ENCODE data around the gene PRUNE2.
"Not testable (repeated sequence)": the region's sequence is repeated elsewhere in the genome, so short reads cannot be mapped to it uniquely, and the experiment has no call there.

Gene PRUNE2, protein sequence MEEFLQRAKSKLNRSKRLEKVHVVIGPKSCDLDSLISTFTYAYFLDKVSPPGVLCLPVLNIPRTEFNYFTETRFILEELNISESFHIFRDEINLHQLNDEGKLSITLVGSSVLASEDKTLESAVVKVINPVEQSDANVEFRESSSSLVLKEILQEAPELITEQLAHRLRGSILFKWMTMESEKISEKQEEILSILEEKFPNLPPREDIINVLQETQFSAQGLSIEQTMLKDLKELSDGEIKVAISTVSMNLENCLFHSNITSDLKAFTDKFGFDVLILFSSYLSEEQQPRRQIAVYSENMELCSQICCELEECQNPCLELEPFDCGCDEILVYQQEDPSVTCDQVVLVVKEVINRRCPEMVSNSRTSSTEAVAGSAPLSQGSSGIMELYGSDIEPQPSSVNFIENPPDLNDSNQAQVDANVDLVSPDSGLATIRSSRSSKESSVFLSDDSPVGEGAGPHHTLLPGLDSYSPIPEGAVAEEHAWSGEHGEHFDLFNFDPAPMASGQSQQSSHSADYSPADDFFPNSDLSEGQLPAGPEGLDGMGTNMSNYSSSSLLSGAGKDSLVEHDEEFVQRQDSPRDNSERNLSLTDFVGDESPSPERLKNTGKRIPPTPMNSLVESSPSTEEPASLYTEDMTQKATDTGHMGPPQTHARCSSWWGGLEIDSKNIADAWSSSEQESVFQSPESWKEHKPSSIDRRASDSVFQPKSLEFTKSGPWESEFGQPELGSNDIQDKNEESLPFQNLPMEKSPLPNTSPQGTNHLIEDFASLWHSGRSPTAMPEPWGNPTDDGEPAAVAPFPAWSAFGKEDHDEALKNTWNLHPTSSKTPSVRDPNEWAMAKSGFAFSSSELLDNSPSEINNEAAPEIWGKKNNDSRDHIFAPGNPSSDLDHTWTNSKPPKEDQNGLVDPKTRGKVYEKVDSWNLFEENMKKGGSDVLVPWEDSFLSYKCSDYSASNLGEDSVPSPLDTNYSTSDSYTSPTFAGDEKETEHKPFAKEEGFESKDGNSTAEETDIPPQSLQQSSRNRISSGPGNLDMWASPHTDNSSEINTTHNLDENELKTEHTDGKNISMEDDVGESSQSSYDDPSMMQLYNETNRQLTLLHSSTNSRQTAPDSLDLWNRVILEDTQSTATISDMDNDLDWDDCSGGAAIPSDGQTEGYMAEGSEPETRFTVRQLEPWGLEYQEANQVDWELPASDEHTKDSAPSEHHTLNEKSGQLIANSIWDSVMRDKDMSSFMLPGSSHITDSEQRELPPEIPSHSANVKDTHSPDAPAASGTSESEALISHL (N-terminal part only)

DNA sequence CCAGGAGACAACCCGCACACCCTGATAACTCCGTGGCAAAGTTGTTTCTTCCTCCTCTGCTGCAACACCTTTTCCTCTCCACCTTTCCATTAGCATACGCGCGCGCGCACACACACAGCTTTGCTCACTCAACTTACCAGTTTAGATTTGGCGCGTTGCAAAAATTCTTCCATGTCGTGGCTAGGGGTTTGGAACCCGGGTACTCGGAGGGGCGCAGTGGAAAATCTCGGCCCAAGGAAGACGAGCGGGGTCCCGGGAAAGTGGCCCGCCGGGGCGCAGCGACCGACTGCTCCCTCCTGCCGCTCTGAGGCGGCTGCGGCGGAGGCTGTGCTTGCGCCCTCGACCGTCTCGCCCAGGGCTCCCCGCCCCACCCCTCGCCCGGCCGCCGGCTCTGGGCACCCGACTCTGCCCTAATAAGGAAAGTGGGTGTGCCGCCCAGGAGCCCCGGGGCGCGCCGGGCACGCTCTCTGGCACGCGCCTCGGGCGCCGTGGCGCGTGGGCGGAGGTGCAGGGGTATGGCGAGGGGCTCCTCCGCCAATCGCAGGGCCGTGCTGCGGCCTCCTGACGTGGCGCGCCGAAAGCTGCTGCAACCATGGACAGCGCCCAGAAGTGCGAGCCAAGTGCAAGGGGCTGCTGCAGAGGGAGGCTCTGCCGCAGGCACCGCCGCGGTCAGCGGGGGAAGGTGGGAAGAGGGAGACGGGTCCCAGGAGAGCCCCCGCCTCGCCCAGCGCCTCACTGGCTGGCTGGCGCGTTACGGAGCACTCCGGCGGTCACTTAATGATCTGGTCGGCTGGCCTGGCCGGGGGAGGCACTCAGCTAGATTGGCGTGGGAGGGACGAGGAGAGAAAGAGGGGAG is at the start of gene PRUNE2:
Gene PRUNE2, minus strand, starts transcription at position 324 of the 856 bp plus-strand sequence. Its CDS starts 151 bp downstream, at position 173.
- DNase-seq (ENCODE audit: low spot score): no peak

DNA sequence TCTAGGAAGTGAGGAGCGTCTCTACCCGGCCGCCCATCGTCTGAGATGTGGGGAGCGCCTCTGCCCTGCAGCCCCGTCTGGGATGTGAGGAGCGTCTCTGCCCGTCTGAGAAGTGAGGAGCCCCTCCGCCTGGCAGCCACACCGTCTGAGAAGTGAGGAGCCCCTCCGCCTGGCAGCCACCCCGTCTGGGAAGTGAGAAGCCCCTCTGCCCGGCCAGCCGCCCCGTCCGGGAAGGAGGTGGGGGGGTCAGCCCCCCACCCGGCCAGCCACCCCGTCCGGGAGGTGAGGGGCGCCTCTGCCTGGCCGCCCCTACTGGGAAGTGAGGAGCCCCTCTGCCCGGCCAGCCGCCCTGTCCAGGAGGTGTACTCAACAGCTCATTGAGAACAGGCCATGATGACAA is 49.5 kb upstream of the PRUNE2 start:
- DNase-seq (ENCODE audit: low spot score): not testable (repeated sequence)

- DNase-seq (ENCODE audit: low spot score): no peak
These were observed 44.0 kb upstream of the PRUNE2 start for GRCh38 chr9:76949865-76950264.

DNA sequence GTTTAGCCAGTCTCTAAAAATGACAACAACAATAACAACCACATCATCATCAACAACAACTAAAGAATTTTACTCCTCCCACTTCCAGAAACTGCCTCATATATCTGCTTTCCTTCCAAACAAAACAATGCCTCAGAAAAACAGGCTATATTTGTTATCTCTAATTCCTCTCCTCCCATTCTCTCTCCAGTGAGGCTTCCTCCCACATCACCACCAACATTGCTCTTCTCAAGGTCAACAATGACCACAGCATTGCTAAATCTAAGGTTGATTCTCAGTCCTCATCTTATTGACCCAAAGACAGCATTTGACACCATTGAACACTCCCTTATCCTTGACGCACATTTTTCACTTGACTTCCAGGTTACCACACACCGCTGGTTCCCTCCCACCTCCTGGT is 38.1 kb upstream of the PRUNE2 start:
- DNase-seq (ENCODE audit: low spot score): no peak

DNA sequence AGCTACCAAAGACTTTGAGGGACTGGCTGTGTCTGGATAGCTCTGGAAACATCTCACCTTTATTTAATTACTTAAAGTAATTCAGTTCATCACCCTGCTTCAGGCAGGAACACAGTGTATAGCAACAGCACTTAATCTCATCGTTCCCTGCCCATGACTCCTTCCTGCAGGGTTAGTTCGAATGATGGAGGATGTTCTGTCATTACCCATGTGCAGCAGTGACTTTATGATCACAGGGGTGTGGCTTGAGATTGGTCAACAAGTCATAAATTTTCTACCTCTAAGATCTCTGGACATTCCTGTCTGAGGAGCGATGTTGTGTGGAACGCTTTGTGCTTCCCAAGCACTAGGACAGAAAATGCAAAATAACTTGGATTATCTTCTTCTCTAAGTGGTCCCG is 37.1 kb upstream of the PRUNE2 start:
- DNase-seq (ENCODE audit: low spot score): no peak

GRCh38 chr9:76932757-76933156 is 26.8 kb upstream of the PRUNE2 start:
- DNase-seq (ENCODE audit: low spot score): no peak

DNA sequence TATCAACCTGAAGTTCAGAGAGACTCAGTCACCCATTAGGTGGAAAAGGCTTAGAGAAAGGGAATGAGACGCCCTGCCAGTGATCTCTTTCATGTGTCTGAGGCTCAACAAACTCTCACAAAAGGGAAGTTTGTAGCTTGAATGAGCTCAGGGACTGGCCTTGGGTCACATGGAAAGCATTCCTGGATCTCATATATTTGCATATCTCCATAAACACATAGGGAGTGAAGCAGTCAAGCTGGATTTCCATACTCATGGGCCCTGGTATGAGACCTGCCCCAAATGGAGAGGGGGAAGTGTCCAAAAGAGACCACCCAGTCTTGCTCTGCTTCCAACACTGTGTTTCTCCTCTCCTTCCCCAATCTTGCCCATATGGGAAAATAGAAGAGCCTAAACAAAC is 26.4 kb upstream of the PRUNE2 start:
- no peak for DNase-seq (ENCODE audit: low spot score)

DNA sequence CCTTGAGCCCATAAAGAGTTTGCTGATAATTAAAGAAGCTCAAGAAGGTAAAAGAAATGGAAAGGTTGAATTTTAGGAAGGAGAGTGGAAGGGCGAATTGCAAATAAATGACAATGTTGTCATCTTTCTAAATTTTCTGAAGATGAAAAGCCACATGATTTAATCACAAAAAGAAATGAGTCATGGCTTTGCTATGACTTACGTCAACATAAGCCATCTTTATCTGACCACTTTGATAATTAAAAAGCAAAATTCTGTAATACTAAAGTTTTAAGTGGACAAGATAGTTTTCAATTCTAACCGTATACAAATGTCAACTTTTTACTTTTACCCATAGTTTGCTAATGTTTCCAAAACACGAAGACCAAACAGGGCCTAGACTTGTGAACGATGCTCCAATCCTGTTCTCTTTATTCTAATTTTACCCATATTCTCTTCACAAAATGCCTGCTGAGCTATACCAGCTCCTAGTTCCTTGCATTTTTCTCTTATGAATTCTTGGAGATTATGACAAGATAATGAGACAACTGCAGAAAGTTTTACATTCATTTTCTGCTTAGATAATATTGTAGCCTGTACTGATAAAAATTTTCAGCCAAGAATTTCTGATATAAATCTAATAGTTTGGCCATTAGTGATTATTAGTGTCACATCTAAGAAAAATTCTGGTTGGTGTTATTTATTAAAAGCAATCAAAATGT is 21.8 kb upstream of the PRUNE2 start:
- no peak for DNase-seq (ENCODE audit: low spot score)

DNA sequence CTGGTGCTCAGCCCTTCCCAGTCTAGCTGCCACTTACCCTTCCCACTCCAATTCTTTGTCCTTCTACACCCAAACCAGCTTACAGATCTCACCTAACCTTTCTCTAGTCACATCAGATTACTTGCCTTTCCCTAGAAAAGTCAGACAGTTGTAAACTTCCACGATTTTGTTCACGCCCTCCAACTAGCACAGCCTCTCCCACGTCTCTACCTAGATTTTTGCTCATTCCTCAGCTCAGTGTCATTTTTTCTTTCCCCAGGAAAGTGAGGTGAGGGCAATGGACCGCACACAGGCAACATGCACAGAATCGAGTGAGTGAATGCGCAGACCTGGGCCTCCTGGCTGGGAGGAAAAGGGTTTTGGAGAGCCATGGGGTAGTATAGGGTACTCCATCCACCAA is 20.9 kb upstream of the PRUNE2 start:
- DNase-seq (ENCODE audit: low spot score): no peak

- no peak for DNase-seq (ENCODE audit: low spot score)
These were observed 20.4 kb upstream of the PRUNE2 start for GRCh38 chr9:76926324-76926741.

DNA sequence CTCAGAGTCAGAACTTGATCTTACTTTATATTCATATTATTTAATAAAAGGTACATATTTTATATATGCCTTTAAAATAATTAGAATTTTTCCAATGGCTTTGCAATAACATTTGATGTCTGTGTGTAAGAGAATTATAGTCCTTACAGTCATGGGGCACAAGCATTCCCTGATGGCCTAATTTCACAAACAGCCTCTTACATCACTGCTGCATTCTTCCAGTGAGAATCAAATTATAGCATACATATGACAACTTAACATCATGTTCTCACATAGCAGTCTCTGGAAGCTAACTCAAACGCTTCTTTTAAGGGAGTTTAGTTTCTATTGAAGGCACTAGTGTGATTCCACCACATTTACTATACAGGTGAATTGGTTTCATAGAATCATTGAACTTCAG is 15.3 kb upstream of the PRUNE2 start:
- no peak for DNase-seq (ENCODE audit: low spot score)

DNA sequence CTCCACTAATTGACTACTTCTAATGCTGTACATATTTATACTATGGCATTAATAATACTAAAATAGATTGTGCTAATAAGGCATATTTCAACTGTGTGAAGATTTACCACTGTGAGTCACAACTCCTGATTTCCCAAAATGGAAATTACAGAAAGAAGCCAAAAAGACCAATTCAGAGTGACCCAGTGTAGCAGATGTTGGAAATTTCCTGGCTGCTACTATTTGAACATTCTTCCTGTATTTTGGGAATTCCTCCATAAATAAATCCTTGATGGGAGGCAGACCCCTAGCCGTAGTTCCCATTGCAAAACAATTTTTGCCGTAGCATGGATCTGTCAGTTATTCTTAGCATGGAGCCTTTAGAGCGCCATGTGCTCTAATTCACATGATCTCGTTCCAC is 11.4 kb upstream of the PRUNE2 start:
- DNase-seq (ENCODE audit: low spot score): no peak

DNA sequence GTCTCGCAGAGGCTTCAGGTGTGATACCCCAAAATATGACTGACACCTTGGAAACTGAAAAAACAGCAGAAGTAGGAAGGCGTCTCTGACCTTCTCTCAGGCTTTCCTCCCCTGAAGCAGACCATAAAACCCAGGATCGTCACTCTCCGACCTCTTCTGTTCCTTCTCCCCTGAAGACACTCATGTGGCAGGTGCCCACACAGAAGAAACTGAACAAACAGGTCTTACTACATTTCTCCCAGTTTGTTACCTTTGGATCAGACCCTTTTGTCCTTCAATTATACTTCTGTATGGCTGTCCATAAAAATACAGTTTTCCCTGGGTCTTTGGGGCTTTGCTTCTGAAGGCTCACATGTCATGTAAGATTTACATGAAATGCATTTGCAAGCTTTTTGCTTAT is 10.3 kb upstream of the PRUNE2 start:
- DNase-seq (ENCODE audit: low spot score): no peak

DNA sequence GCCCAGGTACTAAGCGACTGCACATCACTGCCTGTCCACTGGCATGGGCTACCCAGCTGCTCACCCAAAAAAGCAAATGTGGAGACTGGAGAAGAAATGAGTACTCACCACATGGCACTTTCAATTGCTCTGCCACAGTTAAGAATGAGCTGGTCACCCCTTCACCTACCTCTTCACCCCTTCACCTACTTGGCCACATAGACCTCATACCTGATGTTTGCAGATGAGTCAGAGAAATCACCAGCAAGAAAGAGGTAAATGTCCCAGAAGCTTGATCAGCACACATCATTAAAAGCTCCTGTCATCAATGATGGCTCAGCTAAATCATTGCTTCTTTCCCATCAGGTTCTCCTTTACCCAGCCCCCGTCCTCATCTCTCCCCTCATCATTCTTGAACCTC is 7.6 kb upstream of the PRUNE2 start:
- no peak for DNase-seq (ENCODE audit: low spot score)

DNA sequence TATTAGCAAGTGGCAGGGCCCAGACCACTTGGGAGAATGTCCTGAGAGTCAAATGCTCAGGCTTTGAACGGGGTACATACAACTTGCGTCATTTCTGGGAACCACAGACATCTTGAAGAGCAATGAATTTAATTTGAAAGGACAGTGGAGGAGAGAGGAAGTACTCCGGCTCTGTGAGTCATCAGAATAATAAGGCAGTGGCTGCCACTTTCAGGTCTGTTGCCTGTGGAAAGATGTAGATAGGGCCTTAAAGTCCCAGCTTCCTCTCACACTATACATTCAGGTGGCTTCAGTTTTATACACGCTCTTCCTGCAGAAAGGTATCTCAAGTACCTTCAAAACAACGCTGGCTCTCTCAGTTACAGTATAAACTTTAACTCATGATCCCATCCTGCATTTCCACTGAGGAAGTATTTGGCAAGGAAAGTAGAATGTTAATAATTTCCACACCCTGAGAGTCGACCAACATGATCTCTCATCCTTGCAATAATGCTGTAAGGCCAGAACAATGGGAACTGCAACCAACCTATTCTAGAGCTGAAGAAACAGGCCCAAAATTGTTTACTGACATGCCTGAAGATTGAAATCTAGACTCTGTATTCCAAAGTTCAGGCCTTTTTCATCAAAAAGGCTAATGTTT is 6.8 kb upstream of the PRUNE2 start:
- no peak for DNase-seq (ENCODE audit: low spot score)

DNA sequence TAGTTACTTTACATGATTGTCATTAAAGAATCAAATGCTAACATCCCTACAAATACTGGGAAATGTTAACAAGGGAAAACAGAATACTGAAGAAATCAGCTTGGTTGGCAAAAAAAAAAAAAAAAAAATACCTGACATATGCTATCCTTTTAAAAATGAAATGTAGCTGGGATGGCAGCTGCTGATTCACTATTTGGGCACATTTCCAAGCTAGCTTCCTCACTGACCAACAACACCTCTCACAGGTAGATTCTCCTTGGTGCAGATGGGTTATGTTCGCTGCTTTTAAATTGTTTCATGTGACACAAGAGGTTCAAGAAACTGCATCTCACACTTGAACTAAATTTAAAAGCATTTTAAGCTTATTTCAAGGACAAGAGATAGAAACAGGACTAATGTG is 6.1 kb upstream of the PRUNE2 start:
- no peak for DNase-seq (ENCODE audit: low spot score)

- no peak for DNase-seq (ENCODE audit: low spot score)
These were observed 4.9 kb upstream of the PRUNE2 start for GRCh38 chr9:76910861-76911260.

- no peak for DNase-seq (ENCODE audit: low spot score)
These were observed 697 bp upstream of the PRUNE2 start for GRCh38 chr9:76906647-76906975.

GRCh38 chr9:76904661-76905457 is 1.1 kb downstream of the PRUNE2 start:
- DNase-seq (ENCODE audit: low spot score): no peak

DNA sequence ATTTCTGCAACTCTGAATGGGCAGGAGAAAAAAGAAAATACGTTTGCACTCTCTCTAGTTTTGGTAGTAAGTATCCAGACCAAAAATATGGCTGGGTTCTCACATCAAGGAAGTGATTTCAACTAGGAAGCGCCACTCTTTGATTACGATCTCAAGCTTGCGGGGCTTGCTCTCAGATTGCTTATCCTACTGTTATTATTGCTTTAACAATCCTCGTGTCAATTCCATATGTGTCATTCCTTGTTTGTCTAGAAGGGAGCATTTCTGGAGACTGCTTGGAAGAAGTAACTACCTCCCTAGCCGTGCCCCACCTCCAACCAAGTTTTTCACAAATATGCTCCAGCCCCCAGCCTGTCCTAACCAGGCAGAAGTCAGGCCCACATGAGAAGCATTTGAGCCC is 3.5 kb downstream of the PRUNE2 start:
- no peak for DNase-seq (ENCODE audit: low spot score)
